Kidney (tissue), 14 donors: ENCODE results near the gene MAPT. TPM values are rescaled to one million over a fixed set of nuclear protein-coding genes. Genes with fewer than 3 reads are reported as not detected.
"Not testable (repeated sequence)": the region's sequence is repeated elsewhere in the genome, so short reads cannot be mapped to it uniquely, and the experiment has no call there.

Experiments used
- DNase-seq, 5 donors: peaks; one replicate each; pipeline ENCODE4 v3.0.0-alpha.2; 2013 to 2020
- FAIRE-seq: peaks from 2 replicates; lab custom pipeline; 2012; peaks lifted over from hg19 to GRCh38; lab: Jason Lieb, UNC
- H3K27ac ChIP-seq, 2 donors: one replicate each; pipeline ENCODE4 v1.7.0; 2013; ENCODE audit warnings: low read depth in 2 of 2, low read length in 2 of 2, inconsistent platforms in 1 of 2
- H3K27me3 ChIP-seq: one replicate; pipeline ENCODE4 v1.7.1; 2013; ENCODE audit warnings: low read length, inconsistent platforms; ENCODE audit not compliant: control insufficient read depth, insufficient read depth
- H3K36me3 ChIP-seq, 3 donors: one replicate each; pipeline versions ENCODE4 v1.7.0 to v1.7.1; 2013; ENCODE audit warnings: low read length in 3 of 3, control low read depth in 1 of 3, inconsistent platforms in 1 of 3; ENCODE audit not compliant: insufficient read depth in 3 of 3, control insufficient read depth in 2 of 3
- H3K4me1 ChIP-seq, 3 donors: one replicate each; pipeline versions ENCODE4 v1.7.0 to v1.7.1; 2013; ENCODE audit warnings: low read length in 3 of 3, inconsistent platforms in 1 of 3, low read depth in 1 of 3; ENCODE audit not compliant: control insufficient read depth in 2 of 3, insufficient read depth in 2 of 3
- H3K4me3 ChIP-seq, 3 donors: one replicate each; pipeline versions ENCODE4 v1.7.0 to v1.8.1; 2013; ENCODE audit warnings: low read length in 3 of 3, control low read depth in 1 of 3, inconsistent platforms in 1 of 3
- H3K9ac ChIP-seq, 3 donors: one replicate each; pipeline versions ENCODE4 v1.7.0 to v1.7.1; 2013; ENCODE audit warnings: low read length in 3 of 3, control low read depth in 1 of 3, inconsistent platforms in 1 of 3
- H3K9me3 ChIP-seq, 3 donors: one replicate each; pipeline versions ENCODE4 v1.7.0 to v1.7.1; 2013; ENCODE audit warnings: low read length in 3 of 3, control low read depth in 1 of 3, inconsistent platforms in 1 of 3; ENCODE audit not compliant: control insufficient read depth in 2 of 3, insufficient read depth in 1 of 3
- CTCF ChIP-seq: IDR thresholded peaks from 3 replicates; pipeline ENCODE4 v1.5.1; 2012; ENCODE audit warnings: mild to moderate bottlenecking, moderate library complexity, borderline replicate concordance; ENCODE audit not compliant: insufficient read depth; ENCODE audit errors: extremely low read depth
- intact Hi-C: fragments of 100-400 bp; cut with DNase I; formaldehyde crosslinking; loops from one replicate; pipeline ENCODE4 v1.11.1; 2022
- polyA plus RNA-seq: library from polyadenylated mRNA; stranded (reverse); fragments of 350-450 nt; fragmentation: Illumina TruSeq; extraction: RNeasy Lipid Tissue Mini Kit (QIAGEN cat#74804); gene quantifications from one replicate; pipeline ENCODE4 v1.2.3, GENCODE V29; 2014; ENCODE audit warnings: low read depth, low replicate concordance; ENCODE audit not compliant: insufficient read depth
- total RNA-seq: library from RNA; stranded (reverse); fragmentation: NEBNext Ultra II Directional; extraction: Animal tissue kit (Norgen Biotek cat#: 25700); gene quantifications from one replicate; pipeline ENCODE4 v1.2.1, GENCODE V29; 2021
- donor health status: control.
- donor health status: control.
- donor health status: control.
- donor health status: control.
- donor health status: control.
- donor health status: DM: yes; HTN: yes; CAD: no.
- donor health status: Normal renal cell carcinoma (clear cell type).

The MAPT gene
- total and polyA plus RNA-seq, 2 donors from 2014 or later, result 2.9 to 15.4 TPM

- intact Hi-C loops, result no loop called here
- no peaks in the 10 kb centered on the region for H3K27me3 ChIP-seq
- no peaks in the 10 kb centered on the region for H3K36me3 ChIP-seq
- no peaks in the 10 kb centered on the region for H3K9me3 ChIP-seq
- FAIRE-seq, result no peak
- no peak for DNase-seq
- no peak overlapping the region for H3K27ac ChIP-seq
- no peak for TF ChIP-seq CTCF
- no peaks in the 10 kb centered on the region for H3K4me1 ChIP-seq
- H3K4me3 ChIP-seq, result no peak overlapping the region
- H3K9ac ChIP-seq, result no peak overlapping the region
Observed at GRCh38 chr17:45956090-45956489, 61.7 kb downstream of the MAPT start.

- H3K9me3 ChIP-seq, H3K9ac ChIP-seq, DNase-seq, H3K36me3 ChIP-seq, H3K27ac ChIP-seq, H3K4me3 ChIP-seq, FAIRE-seq, H3K27me3 ChIP-seq, H3K4me1 ChIP-seq, intact Hi-C loops: not testable (repeated sequence)
Observed at GRCh38 chr17:45956746-45957145, 62.4 kb downstream of the MAPT start.

- Histone ChIP-seq H3K9ac (no peak overlapping the region), H3K36me3 (no peaks in the 10 kb centered on the region), H3K27ac (no peak overlapping the region), H3K27me3 (no peaks in the 10 kb centered on the region), H3K4me3 (no peak overlapping the region), H3K4me1 (no peaks in the 10 kb centered on the region), H3K9me3 (no peaks in the 10 kb centered on the region)
- DNase-seq (no peak), FAIRE-seq (no peak)
- TF ChIP-seq CTCF, result no peak
- intact Hi-C loops, result no loop called here
Observed at GRCh38 chr17:45958307-45958706, 64.0 kb downstream of the MAPT start.

GRCh38 chr17:45958994-45959665 is 64.8 kb downstream of the MAPT start:
- H3K9me3 ChIP-seq, result no peaks in the 10 kb centered on the region
- intact Hi-C loops, result no loop called here
- H3K9ac ChIP-seq, result no peak overlapping the region
- H3K27me3 ChIP-seq, result no peaks in the 10 kb centered on the region
- H3K4me1 ChIP-seq, result no peaks in the 10 kb centered on the region
- no peaks in the 10 kb centered on the region for H3K36me3 ChIP-seq
- no peak overlapping the region for H3K27ac ChIP-seq
- no peak for TF ChIP-seq CTCF
- H3K4me3 ChIP-seq, result no peak overlapping the region
- DNase-seq, result no peak
- FAIRE-seq, result no peak
